HG03457 (cell line): ENCODE results near the gene ATAD5.
"Not testable (repeated sequence)": the region's sequence is repeated elsewhere in the genome, so short reads cannot be mapped to it uniquely, and the experiment has no call there.

ENCODE experiments used
- ATAC-seq: cut with Tn5 transposase; IDR thresholded peaks from one replicate; pipeline ENCODE4 v1.9.1; 2021; ENCODE audit warnings: moderate number of reproducible peaks; ENCODE audit not compliant: unreplicated experiment

Gene ATAD5

DNA sequence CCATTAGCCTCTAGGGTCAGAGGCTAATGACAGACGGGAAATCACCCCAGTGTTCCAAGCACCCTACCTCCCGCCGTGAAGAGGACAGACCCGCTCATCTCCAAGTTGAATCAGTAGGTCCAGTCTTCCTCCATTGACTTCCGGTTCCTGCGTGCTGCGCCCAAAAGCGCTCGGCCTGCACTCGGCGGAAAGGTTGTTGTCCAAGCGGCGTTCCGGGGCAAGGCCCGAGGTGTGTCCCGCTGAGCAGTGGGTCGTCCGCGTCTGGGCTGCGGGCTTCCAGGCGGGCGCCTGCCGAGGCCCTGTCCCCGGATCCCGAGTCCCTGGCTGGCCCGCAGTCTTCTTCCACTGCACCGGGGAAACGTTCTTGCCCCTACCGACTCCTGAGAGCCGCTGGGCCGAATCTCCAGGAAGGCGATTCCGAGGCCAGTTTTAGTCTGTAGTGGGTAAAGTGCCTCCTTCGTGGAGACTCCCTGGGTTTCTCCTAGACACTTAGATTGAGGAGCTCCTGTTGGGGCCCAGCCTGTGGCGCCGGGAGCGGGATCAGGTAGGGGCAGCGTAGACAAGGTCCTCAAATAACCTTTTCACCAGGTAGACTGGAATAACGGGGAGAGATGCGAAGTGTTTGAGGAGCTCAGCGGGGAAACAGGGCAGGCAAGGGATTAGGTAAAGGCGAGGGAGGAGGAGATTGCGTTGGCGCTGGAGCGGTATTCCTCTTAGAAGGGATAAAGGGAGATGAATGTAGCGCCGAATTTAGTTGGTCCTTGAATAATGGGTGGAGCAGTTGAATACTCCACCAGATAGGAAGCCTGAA, 74.5 kb downstream of the ATAD5 start, which contains the start of gene TEFM:
TSS of gene TEFM (minus strand) at position 138 of the 811 bp plus-strand sequence. CDS start at position 98, 40 bp downstream.
- ATAC-seq, result peak; percentile 66

DNA sequence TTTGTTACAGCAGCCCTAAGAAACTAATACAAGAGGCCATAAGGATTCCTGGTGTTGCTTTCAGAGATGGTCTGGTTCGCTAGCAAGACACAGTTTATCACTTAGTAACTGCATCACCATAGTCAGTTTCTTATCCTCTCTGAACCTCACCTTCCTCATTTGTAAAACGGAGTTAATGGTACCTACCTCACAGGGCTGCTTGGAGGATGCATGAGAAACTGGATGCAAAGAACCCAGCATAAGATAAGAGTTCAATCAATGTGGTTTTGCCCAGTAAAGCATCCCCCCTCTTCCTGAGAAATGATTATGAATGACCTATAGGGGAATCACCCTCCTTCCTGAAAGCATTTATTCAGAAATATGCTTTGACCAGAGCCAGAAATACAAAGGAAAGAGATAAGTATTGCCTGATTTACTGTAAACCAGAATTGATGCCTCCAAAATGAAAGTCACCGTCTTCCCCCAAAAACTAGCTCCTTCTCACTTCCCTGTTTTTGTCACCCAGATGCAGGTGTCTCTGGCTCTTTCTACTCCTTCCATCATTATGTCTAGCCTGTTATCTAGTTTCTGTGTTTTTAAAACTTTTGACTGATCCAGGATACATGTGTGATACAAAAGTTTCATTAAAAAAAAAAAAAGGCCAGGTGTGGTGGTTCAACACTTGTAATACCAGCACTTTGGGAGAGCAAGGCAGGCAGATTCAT, 77.1 kb downstream of the ATAD5 start:
- no peak for ATAC-seq

DNA sequence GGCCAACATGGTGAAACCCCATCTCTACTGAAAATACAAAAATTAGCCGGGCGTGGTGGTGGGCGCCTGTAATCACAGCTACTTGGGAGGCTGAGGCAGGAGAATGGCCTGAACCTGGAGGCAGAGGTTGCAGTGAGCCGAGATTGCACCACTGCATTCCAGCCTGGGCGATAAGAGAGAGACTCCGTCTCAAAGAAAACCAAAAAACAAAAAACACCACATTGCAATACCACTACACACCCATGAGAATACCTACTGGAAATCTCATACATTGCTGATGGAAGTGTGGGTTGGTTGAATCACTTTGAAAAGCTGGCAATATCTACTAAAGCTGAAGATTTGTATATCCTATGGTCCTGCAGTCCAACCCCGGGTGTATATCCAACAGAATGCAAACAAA, 78.4 kb downstream of the ATAD5 start:
- not testable (repeated sequence) for ATAC-seq

DNA sequence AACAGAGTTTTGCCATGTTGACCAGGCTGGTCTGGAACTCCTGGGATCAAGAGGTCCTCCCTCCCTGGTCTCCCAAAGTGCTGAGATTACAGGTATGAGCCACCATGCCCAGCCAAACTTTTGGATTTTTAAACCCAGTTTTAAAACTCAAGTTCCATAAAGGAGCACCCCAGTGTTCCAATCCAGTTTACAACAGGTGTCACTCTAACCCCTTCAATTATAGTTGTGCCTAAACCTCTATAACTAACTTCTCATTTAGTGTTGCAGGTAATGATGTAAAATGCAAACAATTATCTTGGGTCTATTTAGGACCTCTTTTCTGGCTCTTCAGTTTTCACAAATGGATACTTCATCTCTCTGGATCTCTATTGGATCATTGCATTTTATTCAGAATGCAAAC, 82.2 kb downstream of the ATAD5 start:
- ATAC-seq, result no peak

DNA sequence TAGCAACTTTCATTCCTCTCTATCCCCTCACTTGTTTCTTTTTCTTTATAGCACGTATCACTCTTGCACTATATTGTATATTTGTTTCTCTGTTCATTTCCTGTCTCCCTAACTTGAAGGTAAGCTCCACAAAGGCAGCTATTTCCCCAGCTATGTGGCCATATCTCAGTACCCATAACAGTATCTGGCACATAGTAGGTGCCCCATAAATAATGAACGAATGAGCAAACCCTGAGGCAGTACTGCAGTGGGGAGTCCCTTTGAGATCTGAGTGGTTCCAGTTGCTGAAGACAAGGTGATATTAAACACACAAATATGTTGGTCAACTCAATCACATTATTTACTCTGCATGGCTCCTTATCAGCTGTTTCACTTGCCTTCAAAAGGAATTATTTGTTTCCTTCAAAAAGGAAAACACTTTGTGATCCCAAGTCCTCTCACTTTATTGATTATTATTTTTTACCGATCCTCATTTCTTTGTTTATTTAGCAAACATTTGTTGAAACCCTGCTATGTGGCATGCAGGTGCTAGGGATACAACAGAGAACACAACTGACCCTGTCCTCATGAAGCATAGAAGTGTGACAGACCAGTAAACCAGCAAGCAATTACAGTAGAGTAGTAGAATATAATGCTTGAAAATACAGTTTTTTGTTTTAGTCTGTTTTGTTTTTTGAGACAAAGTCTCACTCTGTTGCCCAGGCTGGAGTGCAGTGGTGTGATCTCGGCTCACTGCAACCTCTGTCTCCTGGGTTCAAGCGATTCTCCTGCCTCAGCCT, 84.3 kb downstream of the ATAD5 start:
- no peak for ATAC-seq

DNA sequence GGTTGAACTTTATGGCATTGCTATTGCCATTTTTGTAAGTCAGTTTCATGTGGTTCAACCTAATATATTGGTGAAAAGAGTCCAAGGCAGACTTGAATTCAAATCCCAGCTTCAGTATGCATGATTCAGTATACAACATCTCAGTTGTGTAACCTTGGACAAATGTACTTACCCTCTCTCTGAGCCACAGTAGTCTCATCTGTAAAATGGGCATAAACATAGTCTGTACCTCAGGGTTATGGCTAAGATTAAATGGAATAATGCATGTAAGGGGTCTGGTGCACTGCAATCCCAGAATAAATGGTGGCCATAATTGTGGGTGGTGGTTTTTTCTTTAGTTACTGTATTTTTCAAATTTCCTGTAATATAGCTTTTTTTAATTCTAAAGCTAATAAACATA, 85.3 kb downstream of the ATAD5 start:
- ATAC-seq, result no peak

DNA sequence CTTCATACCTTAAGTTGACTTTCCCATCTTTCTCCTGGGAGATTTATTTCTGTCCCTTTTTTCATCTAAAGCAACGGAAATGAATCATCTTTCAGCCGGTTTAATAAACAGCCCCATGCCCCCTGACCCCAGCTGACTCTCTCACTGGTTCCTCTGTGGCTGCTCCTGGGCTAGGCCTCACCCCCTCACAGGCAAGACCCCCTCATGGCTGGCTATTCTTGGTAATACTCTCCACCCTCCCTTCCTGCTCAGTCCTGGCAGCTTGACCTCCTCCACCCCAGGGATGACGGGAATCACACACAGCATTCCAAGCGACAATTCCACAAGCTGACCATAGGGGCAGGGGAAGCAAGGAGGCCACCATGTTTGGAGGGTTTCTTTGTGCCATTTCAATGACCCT, 88.5 kb downstream of the ATAD5 start:
- no peak for ATAC-seq

DNA sequence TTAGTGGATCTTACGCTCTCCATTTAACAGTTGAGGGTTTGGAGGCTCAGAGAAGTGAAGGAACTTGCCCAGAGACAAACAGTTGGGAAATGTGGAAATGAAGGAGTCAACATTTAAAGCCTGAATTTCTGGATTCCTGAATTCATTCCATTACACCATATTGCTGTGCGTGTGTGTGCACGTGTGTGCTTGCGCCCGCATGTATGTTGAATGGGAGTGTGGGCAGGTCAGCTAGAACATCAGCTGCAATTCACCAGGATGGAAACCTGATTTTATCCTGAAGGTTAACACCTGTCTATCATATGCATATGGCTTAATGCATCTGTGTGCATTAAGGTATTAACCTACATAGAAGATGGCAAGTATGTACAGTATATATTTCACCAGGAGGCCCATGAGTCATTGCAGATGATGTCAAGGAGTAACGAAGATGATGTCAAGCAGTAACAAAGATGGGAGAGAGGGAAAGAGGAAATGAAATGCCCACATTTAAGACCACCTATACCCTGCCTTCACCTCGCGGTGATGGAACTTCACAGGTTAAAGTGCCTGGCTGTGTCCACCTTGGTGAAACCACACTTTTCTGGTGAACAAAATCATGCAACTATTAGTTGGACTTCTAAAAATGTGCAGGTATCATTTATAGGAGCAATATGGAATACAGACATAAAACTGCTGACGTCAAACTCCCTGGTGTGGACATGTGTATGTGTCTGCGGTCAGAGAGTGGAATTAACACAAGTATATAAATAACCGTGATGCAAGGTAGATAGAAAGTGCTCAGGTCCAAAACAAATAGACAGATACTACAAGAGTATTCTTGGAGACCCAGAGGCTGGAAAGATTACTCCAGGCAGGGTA, 89.1 kb downstream of the ATAD5 start:
- ATAC-seq, result no peak

DNA sequence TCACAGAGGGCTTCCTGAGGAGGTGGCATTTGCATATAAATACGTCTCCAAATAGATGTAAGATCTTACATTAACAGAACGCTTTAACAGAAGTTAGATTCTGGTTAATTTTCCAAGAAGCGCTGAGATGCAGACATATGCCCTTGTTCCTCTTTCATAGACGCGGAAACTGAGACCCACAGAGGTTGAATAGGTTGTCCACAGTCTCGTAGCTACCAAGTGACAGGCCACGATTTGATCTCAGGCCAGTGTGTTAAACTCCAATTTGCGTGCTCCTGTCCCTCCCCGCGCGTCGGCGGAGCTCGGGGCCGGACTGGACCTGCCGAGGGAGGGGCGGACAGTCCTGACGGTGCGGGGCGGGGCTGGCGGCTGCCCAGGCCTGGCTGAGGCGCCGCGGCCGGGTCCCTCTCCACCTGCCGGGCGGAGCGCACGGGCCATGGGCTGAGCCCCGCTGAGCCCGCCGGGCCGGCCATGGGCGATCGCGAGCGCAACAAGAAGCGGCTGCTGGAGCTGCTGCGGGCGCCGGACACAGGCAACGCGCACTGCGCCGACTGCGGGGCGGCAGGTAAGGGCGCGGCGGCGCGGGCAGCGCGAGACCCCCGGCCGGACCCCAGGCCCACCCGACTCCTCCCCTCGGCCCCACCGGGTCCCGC, 89.9 kb downstream of the ATAD5 start, which contains the start of gene ADAP2:
TSS of gene ADAP2 (plus strand) at position 402 of the 653 bp plus-strand sequence. CDS start at position 472, 70 bp downstream.
- no peak for ATAC-seq

DNA sequence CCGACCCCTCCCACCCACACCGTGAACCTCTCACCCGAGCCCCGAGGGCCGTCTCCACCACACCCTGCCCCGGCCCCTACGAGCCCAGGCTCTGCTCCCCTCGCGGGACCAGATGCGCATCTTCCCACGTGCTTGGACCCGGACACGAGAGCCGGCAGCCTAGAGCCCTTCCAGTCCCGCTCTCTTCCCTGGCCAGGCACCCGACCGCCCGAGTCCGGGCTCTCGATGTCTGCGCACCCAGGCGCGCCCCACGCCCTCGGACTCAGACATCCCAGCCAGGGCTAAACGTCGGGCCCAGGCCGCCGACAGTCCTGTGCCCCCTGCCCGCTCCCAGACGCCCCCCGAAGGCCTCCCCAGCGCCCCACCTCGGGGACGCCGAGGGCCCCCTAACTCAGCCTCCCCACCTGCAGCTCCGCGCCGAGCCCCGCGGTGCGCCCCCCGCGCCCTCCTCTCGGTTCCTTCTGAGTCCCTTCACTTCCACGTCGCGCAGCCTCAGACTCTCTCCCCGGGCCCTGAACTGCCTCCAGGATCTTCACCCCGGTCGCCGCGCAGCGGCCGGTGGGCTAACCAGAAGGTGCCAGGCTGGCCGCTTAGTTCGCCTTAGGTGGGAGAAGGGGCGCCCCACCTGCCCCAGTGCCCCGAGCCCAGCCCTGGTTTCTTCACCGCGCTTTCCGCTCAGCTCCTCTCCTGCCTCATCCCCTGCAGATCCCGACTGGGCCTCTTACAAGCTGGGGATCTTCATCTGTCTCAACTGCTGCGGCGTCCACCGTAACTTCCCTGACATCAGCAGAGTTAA, 90.7 kb downstream of the ATAD5 start:
- no peak for ATAC-seq

DNA sequence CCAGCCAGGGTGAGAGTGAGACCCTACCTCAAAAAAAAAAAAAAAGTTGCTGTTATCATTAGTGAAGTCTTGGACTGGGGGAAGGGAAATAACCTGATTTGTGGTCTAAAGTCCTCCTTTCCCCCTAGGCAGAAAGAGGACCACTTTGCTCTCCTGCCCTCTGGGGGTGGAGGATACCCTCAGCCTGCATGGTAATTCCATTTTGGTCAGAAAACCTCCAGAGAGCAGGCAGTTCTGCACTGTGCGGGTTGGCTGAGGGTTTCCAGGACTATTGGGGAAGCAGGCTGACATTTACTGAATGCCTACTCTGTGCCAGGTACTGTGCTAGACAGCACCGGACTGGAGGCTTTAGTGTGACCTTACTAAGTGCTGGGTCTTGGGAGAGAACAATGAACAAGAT, 92.6 kb downstream of the ATAD5 start:
- no peak for ATAC-seq

DNA sequence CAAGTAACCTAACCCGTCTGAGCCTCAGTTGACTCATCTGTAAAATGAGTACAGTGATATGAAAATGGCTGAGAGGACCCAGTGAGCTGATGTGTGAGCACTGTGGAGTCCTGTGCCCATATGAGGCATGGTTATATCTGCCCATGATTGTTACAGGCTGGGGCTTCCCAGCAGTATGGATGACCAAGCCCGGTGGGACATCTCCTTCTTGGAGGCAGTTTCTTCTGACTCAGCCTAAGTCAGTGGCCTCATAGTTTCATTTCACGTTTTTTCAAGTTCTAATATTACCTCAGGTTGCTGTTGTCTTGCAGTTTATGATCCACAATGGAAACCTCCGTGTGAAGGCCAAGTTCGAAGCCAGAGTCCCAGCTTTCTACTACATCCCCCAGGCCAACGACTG, 94.8 kb downstream of the ATAD5 start:
- no peak for ATAC-seq

DNA sequence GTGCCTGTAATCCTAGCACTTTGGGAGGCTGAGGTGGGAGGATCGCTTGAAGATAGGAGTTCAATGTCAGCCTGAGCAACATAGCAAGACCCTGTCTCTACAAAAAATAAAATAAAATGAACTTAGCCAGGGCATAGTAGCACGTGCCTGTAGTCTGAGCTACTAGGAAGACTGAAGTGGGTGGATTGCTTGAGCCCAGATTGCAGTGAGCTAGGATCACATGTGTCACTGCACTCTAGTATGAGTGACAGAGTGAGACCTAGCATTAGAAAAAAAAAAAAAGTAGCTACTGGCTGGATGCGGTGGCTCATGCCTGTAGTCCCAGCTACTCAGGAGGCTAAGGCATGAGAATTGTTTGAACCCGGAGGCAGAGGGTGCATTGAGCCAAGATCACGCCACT, 96.0 kb downstream of the ATAD5 start:
- ATAC-seq, result no peak

DNA sequence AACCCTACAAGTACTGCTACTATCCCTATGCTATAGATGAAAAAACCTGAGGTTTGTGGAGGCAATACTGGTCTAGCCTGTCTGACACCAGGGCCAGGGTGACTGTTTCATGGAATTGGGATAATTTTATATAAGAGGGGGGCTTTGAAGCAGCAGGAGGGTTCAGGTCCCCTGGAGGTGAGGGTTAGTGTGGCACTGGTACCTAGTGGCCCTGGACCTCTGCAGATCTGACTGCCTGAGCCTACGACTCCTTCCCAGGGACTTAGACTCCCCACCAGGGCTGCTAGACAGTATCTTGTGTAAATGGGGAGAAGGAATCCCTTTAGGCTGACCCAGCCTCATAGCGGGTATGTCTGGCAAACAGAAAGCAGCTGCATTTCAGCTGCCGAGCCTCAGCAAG, 96.8 kb downstream of the ATAD5 start:
- no peak for ATAC-seq

DNA sequence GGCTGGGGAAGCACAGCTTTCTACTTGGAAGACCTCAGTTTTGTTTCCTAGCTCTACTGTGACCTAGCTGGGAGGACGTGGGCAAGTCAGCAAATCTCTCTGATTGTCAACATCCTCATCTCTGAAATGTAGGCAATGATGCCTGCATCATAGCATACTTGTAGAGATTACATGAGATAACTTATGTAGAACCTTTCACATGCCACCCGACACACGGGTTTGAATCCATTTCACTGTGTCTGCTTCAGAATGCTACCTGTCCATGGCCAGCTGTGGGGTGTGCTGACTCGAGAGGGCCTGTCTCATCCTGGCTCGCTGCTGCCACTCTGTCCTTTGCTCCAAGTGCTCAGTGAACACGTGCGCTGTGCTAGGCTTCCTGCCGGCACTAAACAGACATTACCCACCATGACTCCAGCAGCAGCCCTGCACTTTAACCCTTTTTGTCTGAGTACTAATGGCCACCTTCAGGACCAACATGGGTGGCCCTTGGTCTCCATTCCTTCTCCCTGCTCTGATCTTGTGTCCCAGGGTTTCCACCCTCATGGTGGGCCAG, 97.4 kb downstream of the ATAD5 start:
- ATAC-seq, result no peak

DNA sequence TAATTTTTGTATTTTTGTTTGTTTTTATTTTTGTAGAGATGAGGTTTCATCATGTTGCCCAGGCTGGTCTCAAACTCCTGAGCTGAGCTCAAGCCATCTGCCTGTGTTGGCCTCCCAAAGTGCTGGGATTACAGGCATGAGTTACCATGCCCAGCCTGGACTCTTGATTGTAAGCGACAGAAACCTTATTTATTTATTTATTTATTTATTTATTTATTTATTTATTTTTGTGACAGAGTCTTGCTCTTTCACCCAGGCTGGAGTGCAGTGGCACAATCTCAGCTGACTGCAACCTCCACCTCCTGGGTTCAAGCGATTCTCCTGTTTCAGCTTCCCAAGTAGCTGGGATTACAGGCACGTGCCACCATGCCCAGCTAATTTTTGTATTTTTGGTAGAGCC, 98.1 kb downstream of the ATAD5 start:
- ATAC-seq, result not testable (repeated sequence)

DNA sequence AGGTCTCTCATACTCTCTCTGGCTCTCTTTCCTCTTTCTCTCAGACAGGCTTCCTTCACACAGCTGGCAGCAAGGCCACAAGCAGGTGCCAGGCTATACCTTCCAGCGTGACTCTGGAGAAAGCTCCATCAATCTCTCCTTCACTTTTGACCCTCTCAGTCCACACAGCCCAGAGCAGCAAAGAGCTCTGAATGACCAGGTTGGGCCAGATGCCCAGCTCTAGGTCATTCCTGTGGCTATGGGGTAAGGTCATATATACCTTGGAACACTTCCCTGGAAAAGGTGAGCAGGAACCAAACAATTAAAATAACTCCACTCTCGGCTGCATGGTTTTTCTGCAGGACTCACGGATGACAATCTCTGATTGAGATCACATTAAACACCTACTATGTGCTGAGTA, 98.7 kb downstream of the ATAD5 start:
- no peak for ATAC-seq

DNA sequence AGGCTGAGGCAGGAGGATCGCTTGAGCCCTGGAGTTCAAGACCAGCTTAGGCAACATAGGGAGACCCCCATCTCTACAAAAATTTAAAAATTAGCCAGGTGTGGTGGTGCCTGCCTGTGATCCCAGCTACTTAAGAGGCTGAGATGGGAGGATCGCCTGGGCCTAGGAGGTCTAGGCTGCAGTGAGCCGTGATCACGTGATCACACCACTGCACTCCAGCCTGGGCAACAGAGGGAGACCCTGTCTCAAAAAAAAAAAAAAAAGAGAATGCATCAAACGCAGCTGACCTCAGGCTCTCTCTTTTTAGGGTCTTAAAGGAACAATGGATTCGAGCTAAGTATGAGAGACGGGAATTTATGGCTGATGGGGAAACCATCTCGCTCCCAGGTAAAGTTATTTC, 99.8 kb downstream of the ATAD5 start:
- not testable (repeated sequence) for ATAC-seq

DNA sequence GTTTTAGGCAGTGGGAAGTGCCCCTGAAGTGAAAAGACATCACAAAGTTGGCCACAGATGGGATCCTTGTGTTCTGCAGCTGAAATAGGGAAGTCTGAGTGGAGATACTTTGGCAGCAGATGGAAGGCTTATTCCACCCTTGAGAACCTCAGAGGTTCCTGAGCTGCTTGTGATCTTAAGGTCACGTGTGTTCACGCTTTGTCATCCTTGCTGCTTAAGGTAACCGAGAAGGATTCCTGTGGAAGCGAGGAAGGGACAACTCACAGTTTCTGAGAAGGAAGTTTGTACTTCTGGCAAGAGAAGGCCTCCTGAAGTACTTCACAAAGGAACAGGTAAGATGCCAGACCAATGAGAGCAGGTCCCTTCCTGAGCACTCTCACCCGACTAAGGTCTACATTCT, 102.2 kb downstream of the ATAD5 start:
- no peak for ATAC-seq
